ENCODE data around the gene CDO1. TPM values are rescaled to one million over a fixed set of nuclear protein-coding genes. Genes with fewer than 3 reads are reported as not detected.

CDO1 gene
- total RNA-seq, 4 donors from 2014 or later = 2.5 to 26.0 (median 16.8) TPM

DNA sequence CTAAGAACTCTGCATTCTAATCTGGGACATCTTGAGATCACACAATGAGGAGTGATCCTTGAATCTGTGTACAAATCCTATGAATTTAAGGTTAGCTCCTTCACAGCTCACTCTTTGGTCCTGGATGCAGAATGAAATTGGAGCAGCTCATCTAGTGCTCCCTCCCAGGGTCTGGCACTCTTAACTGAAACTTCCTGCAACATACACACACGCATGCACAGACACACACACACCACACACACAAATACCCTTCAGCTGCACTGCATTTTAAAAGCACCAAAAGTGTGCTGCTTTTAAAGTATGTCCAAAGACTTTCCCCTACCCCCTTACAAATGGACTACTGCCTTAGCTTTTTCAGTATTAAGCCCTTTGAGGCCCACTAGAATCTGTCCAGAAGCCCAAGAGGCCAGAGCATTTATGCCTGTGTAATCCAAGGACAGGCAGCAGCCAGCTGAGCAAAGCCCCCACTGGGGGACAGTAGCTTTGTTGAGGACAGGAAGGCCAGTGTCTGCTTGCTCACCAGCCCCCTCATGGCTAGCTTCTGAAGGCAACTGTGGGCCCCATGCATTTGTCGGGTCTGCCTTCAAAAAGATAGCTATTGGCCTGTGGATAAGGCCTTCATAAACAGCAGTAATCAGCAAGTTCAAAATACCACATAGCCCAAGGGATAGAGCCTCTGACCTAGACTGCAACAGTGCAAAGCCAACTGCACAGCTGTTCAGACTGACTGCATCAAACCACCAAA is 43.6 kb downstream of the CDO1 start:
- H3K36me3 ChIP-seq = no peaks in the 10 kb centered on the region
- H3K27me3 ChIP-seq = no peaks in the 10 kb centered on the region
- H3K4me1 ChIP-seq = peaks cover 0 to 5% (median 4%) of the 10 kb centered on the region in 4 donors
- H3K27ac ChIP-seq (replicated peaks in 1 of 4) = no peak overlapping the region
- intact Hi-C loops (cut with DNase I) = no loop called here
- no peaks in the 10 kb centered on the region for H3K9me3 ChIP-seq
- DNase-seq (ENCODE audit: extremely low spot score) = no peak
- no peak overlapping the region for H3K4me3 ChIP-seq
- no peak for TF ChIP-seq POLR2AphosphoS5 (IDR thresholded peaks at IDR 0.05)
- TF ChIP-seq POLR2A (IDR thresholded peaks at IDR 0.05; ENCODE audit: low read depth) = no peak
- TF ChIP-seq EP300 (IDR thresholded peaks at IDR 0.05) = no peak
- TF ChIP-seq, protein P1, sequence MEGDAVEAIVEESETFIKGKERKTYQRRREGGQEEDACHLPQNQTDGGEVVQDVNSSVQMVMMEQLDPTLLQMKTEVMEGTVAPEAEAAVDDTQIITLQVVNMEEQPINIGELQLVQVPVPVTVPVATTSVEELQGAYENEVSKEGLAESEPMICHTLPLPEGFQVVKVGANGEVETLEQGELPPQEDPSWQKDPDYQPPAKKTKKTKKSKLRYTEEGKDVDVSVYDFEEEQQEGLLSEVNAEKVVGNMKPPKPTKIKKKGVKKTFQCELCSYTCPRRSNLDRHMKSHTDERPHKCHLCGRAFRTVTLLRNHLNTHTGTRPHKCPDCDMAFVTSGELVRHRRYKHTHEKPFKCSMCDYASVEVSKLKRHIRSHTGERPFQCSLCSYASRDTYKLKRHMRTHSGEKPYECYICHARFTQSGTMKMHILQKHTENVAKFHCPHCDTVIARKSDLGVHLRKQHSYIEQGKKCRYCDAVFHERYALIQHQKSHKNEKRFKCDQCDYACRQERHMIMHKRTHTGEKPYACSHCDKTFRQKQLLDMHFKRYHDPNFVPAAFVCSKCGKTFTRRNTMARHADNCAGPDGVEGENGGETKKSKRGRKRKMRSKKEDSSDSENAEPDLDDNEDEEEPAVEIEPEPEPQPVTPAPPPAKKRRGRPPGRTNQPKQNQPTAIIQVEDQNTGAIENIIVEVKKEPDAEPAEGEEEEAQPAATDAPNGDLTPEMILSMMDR (IDR thresholded peaks at IDR 0.05) = no peak
- 60% methylated on average over 1 of the region's 2 CpGs for WGBS

DNA sequence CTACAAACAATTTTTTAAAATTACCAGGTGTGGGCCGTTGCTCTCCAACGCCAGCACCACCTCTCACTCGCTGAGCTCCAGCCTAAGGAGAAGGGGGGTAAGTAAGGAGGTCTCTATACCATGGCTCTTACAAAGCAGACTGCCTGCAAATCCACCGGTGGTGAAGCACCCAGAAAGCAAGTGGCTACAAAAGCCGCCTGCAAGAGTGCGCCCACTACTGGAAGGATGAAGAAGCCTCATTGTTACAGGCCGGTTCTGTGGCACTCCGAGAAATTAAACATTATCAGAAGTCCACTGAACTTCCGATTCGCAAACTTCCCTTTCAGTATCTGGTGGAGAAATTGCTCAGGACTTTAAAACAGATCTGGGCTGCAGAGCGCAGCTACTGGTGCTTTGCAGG is 46.0 kb downstream of the CDO1 start:
- DNase-seq (ENCODE audit: extremely low spot score) = no peak
- H3K9me3 ChIP-seq = no peaks in the 10 kb centered on the region
- TF ChIP-seq POLR2AphosphoS5 (IDR thresholded peaks at IDR 0.05) (no peak), POLR2A (IDR thresholded peaks at IDR 0.05; ENCODE audit: low read depth) (no peak)
- TF ChIP-seq, protein P1 (IDR thresholded peaks at IDR 0.05) = peak in 2 of 3 experiments; percentile 21 to 24
- no peak overlapping the region for H3K4me3 ChIP-seq
- WGBS = 57% methylated on average over 11 of the region's 11 CpGs
- H3K36me3 ChIP-seq = no peaks in the 10 kb centered on the region
- intact Hi-C loops (cut with DNase I) = no loop called here
- H3K4me1 ChIP-seq = peaks cover 0 to 5% (median 4%) of the 10 kb centered on the region in 4 donors
- H3K27me3 ChIP-seq = no peaks in the 10 kb centered on the region
- H3K27ac ChIP-seq (replicated peaks in 1 of 4) = no peak overlapping the region

DNA sequence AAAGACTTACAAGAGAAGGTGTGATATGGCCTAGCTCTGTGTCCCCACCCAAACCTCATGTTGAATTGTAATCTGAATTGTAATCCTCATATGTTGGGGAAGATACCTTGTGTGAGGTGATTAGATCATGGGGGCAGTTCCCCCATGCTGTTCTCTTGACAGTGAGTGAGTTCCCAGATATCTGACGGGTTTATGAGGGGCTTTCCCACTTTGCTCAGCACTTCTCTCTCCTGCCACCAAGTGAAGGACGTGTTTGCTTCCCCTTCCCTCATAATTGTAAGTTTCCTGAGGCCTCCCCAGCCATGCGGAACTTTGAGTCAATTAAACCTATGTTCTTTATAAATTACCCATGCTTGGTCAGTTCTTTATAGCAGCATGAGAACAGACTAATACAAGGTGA is 49.0 kb downstream of the CDO1 start:
- intact Hi-C loops (cut with DNase I) = no loop called here
- H3K27me3 ChIP-seq = no peaks in the 10 kb centered on the region
- no peaks in the 10 kb centered on the region for H3K36me3 ChIP-seq
- H3K4me3 ChIP-seq = no peak overlapping the region
- TF ChIP-seq EP300 (IDR thresholded peaks at IDR 0.05) (no peak), POLR2A (IDR thresholded peaks at IDR 0.05; ENCODE audit: low read depth) (no peak), POLR2AphosphoS5 (IDR thresholded peaks at IDR 0.05) (no peak)
- TF ChIP-seq, protein P1 (IDR thresholded peaks at IDR 0.05) = no peak
- WGBS = 87% methylated on average over 3 of the region's 3 CpGs
- H3K27ac ChIP-seq (replicated peaks in 1 of 4) = no peak overlapping the region
- peaks cover 0 to 5% (median 0%) of the 10 kb centered on the region in 4 donors for H3K4me1 ChIP-seq
- H3K9me3 ChIP-seq = no peaks in the 10 kb centered on the region
- no peak for DNase-seq (ENCODE audit: extremely low spot score)

DNA sequence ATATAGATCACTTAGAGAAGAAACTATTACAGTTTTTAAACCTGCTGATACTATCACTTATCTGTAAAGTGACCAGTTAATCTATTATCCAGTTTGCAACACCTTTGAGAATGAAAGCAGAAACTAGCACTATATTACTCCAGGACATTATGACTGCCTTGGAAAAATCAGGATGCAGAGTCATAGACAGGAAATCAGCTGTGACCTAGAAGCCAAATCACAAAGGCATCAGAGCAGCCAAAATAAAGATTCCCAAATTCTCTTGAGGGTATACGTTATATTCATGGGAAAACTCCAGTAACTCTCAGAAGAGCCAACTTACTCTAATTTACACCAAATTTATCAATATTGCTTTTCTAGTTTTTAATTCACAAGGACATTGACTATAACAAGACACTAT is 49.9 kb downstream of the CDO1 start:
- Histone ChIP-seq H3K4me3 (no peak overlapping the region), H3K9me3 (no peaks in the 10 kb centered on the region), H3K4me1 (no peaks in the 10 kb centered on the region), H3K27me3 (no peaks in the 10 kb centered on the region), H3K36me3 (no peaks in the 10 kb centered on the region), H3K27ac (replicated peaks in 1 of 4) (no peak overlapping the region)
- no peak for DNase-seq (ENCODE audit: extremely low spot score)
- 60% methylated on average over 1 of the region's 1 CpG for WGBS
- intact Hi-C loops (cut with DNase I) = no loop called here
- TF ChIP-seq, protein P1 (IDR thresholded peaks at IDR 0.05) = no peak
- TF ChIP-seq POLR2A (IDR thresholded peaks at IDR 0.05; ENCODE audit: low read depth) (no peak), EP300 (IDR thresholded peaks at IDR 0.05) (no peak), POLR2AphosphoS5 (IDR thresholded peaks at IDR 0.05) (no peak)

DNA sequence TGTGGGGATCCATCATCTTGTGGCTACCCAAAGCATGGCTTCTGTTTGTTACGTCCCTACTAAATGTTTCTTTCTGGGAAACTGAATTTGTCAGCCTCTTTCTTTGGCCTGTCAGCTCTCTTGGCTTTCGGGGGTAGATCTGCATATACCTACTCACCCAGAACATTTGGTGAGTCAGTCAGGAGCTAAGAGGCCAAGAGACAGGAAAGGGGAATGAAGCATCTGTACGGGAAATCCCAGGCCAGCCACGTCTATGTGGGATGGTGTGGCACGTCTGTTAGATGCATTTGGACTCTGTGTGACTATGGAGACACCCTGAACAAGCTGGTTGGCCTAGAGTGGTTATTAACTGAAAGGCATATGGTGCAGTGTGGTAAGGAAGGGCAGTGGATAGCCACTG is 58.1 kb downstream of the CDO1 start:
- intact Hi-C loops (cut with DNase I) = no loop called here
- TF ChIP-seq, protein P1 (IDR thresholded peaks at IDR 0.05) = no peak
- TF ChIP-seq POLR2AphosphoS5 (IDR thresholded peaks at IDR 0.05) (no peak), EP300 (IDR thresholded peaks at IDR 0.05) (no peak), POLR2A (IDR thresholded peaks at IDR 0.05; ENCODE audit: low read depth) (no peak)
- no peak overlapping the region for H3K27ac ChIP-seq (replicated peaks in 1 of 4)
- no peaks in the 10 kb centered on the region for H3K36me3 ChIP-seq
- no peak overlapping the region for H3K4me3 ChIP-seq
- 71% methylated on average over 5 of the region's 5 CpGs for WGBS
- DNase-seq (ENCODE audit: extremely low spot score) = no peak
- no peaks in the 10 kb centered on the region for H3K9me3 ChIP-seq
- no peaks in the 10 kb centered on the region for H3K4me1 ChIP-seq
- H3K27me3 ChIP-seq = no peaks in the 10 kb centered on the region

Data from esophagus muscularis mucosa (tissue), 4 donors.